ENCODE data around the gene ZSCAN21.

The ZSCAN21 gene

DNA sequence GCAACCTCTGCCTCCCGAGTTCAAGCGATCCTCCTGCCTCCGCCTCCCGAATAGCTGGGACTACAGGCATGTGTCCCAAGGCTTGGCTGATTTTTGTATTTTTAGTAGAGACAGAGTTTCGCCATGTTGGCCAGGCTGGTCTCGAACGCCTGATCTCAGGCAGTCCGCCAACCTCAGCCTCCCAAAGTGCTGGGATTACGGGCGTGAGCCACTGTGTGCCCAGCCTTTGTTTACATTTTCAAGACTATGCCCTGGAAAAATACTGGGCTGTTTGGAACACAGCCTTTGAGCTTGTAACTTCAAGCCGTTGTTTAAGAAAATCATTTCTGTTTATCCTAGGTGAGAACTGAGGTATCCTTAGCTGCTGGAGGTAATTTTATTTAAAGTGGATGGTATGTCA, 32.3 kb upstream of the ZSCAN21 start:
- ChIA-PET POLR2A (ENCODE audit: low non-redundant PET) (no interaction called here), CTCF (interaction anchor here (0.6 kb wide), 1 partner anchor 356 kb away, joined by 3 read pairs; no protein-coding TSS in a partner anchor)
- no peak for DNase-seq (ENCODE audit: low spot score)
- TF ChIP-seq, protein P1, sequence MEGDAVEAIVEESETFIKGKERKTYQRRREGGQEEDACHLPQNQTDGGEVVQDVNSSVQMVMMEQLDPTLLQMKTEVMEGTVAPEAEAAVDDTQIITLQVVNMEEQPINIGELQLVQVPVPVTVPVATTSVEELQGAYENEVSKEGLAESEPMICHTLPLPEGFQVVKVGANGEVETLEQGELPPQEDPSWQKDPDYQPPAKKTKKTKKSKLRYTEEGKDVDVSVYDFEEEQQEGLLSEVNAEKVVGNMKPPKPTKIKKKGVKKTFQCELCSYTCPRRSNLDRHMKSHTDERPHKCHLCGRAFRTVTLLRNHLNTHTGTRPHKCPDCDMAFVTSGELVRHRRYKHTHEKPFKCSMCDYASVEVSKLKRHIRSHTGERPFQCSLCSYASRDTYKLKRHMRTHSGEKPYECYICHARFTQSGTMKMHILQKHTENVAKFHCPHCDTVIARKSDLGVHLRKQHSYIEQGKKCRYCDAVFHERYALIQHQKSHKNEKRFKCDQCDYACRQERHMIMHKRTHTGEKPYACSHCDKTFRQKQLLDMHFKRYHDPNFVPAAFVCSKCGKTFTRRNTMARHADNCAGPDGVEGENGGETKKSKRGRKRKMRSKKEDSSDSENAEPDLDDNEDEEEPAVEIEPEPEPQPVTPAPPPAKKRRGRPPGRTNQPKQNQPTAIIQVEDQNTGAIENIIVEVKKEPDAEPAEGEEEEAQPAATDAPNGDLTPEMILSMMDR (conservative IDR thresholded peaks at IDR 0.05; ENCODE audit: low read depth): no peak
- H3K27ac ChIP-seq: peak overlapping the region; percentile 46; the same call in 1 of the 2 replicates

DNA sequence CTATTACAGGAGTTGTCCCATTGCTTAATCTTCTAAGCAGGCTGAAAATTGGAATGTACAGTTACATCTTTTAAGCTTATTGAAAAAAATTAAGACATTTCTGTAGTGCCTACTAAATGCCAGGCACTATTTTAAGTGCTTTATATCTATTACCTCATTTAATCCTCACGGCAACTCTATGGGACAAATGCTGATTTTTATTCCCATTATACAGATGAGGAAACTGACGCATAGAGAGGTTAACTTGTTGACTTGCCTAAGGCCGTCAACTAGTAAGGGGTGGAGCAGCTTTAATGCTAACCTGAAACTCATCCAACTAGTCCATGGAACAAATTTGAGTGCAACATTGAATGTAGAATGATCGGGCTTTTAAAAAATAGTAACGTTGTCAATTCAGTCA, 31.7 kb upstream of the ZSCAN21 start:
- DNase-seq (ENCODE audit: low spot score): no peak
- TF ChIP-seq, protein P1 (conservative IDR thresholded peaks at IDR 0.05; ENCODE audit: low read depth): no peak
- ChIA-PET CTCF (interaction anchor here (0.6 kb wide), 1 partner anchor 357 kb away, joined by 3 read pairs; no protein-coding TSS in a partner anchor), POLR2A (ENCODE audit: low non-redundant PET) (no interaction called here)
- H3K27ac ChIP-seq: no peak overlapping the region

DNA sequence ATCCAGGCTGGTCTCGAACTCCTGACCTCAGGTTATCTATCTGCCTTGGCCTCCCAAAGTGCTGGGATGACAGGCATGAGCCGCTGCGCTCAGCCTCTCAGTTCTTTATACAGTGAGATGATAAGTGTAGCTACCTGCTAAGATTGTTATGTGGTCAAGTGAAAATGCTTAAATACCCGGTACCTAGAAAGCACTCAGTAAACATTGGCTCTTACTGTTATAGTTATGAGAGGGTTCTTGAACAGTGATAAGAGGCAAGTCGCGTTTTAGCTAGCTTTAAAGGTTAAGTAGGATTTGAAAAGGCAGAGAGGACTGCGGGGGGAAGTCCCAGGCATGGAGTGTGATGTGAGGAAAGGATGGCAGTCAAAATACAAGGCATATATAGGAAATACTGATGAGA, 29.7 kb upstream of the ZSCAN21 start:
- no peak for DNase-seq (ENCODE audit: low spot score)
- CTCF ChIA-PET: no interaction called here
- POLR2A ChIA-PET (ENCODE audit: low non-redundant PET): no interaction called here
- TF ChIP-seq, protein P1 (conservative IDR thresholded peaks at IDR 0.05; ENCODE audit: low read depth): no peak
- no peak overlapping the region for H3K27ac ChIP-seq

DNA sequence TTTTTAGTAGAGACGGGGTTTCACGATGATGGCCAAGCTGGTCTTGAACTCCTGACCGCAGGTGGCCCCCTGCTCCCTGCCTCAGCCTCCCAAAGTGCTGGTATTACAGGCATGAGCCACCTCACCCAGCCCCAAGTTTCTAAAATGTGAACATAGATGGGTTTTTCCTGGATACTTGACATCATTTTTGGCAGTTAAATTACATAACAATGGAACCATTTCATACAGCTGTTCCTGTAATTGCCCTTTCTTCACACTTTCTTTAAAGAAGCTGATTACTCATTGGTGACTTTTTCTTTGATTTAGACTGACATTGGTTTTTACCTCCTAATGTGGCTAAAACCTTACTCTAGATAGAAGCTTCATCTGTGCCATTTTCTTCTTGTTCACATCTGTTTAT, 28.3 kb upstream of the ZSCAN21 start:
- no peak for DNase-seq (ENCODE audit: low spot score)
- ChIA-PET CTCF (interaction anchor here (0.6 kb wide), 1 partner anchor 62 kb away, joined by 3 read pairs; no protein-coding TSS in a partner anchor), POLR2A (ENCODE audit: low non-redundant PET) (no interaction called here)
- no peak overlapping the region for H3K27ac ChIP-seq
- TF ChIP-seq, protein P1 (conservative IDR thresholded peaks at IDR 0.05; ENCODE audit: low read depth): no peak

DNA sequence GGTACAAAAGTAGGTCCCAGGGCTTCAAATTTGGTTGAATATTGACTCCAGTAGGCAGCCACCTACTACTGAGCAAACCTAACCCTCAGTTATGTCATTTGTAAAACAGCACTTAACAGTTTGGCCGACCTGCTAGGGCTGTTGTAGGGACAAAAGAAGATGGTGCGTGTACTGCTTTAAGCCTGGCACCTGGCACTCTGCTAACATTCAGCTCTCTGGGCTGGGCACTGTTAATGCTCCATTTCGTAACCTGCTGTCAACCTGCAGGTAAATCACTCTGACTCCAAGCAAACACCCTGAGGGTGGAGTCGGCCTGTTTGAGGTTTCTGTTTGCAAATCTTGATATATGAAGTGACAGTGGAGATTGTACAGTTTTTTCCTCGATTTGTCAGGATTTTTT, 27.0 kb upstream of the ZSCAN21 start:
- peak; percentile 61 for DNase-seq (ENCODE audit: low spot score)
- TF ChIP-seq, protein P1 (conservative IDR thresholded peaks at IDR 0.05; ENCODE audit: low read depth): no peak
- ChIA-PET POLR2A (ENCODE audit: low non-redundant PET) (interaction anchor here (0.5 to 0.6 kb wide), 2 partner anchors 36 to 1138 kb away, joined by 3 to 4 read pairs; no protein-coding TSS in a partner anchor), CTCF (interaction anchor here (1.1 kb wide), 1 partner anchor 29 kb away, joined by 6 read pairs; no protein-coding TSS in a partner anchor)
- peak overlapping the region; percentile 78 for H3K27ac ChIP-seq

DNA sequence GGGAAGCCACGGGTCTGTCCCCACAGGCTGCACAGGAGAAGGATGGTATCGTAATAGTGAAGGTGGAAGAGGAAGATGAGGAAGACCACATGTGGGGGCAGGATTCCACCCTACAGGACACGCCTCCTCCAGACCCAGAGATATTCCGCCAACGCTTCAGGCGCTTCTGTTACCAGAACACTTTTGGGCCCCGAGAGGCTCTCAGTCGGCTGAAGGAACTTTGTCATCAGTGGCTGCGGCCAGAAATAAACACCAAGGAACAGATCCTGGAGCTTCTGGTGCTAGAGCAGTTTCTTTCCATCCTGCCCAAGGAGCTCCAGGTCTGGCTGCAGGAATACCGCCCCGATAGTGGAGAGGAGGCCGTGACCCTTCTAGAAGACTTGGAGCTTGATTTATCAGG, 26.0 kb upstream of the ZSCAN21 start:
- TF ChIP-seq, protein P1 (conservative IDR thresholded peaks at IDR 0.05; ENCODE audit: low read depth): no peak
- CTCF ChIA-PET: interaction anchor here (0.6 to 1.1 kb wide), 2 partner anchors 10 to 30 kb away, joined by 3 to 6 read pairs; no protein-coding TSS in a partner anchor
- peak overlapping the region; percentile 78 for H3K27ac ChIP-seq
- POLR2A ChIA-PET (ENCODE audit: low non-redundant PET): interaction anchor here (0.6 kb wide), 1 partner anchor 1137 kb away, joined by 3 read pairs; no protein-coding TSS in a partner anchor
- no peak for DNase-seq (ENCODE audit: low spot score)
